GM21447 (cell line): ENCODE results near the gene TRAPPC12.

Experiments used
- ATAC-seq: cut with Tn5 transposase; IDR thresholded peaks from one replicate; pipeline ENCODE4 v1.9.1; 2021; ENCODE audit not compliant: unreplicated experiment

TRAPPC12 gene

GRCh38 chr2:3465844-3466481 is 86.5 kb downstream of the TRAPPC12 start:
- no peak for ATAC-seq

- no peak for ATAC-seq
Observed at GRCh38 chr2:3466482-3466863, 87.0 kb downstream of the TRAPPC12 start.

- no peak for ATAC-seq
Observed at GRCh38 chr2:3466966-3467365, 87.5 kb downstream of the TRAPPC12 start.

- ATAC-seq, result no peak
Observed at GRCh38 chr2:3467654-3468053, 88.2 kb downstream of the TRAPPC12 start.

GRCh38 chr2:3468296-3468988 is 88.9 kb downstream of the TRAPPC12 start:
- no peak for ATAC-seq

- ATAC-seq, result no peak
Observed at GRCh38 chr2:3469486-3469885, 90.0 kb downstream of the TRAPPC12 start.

DNA sequence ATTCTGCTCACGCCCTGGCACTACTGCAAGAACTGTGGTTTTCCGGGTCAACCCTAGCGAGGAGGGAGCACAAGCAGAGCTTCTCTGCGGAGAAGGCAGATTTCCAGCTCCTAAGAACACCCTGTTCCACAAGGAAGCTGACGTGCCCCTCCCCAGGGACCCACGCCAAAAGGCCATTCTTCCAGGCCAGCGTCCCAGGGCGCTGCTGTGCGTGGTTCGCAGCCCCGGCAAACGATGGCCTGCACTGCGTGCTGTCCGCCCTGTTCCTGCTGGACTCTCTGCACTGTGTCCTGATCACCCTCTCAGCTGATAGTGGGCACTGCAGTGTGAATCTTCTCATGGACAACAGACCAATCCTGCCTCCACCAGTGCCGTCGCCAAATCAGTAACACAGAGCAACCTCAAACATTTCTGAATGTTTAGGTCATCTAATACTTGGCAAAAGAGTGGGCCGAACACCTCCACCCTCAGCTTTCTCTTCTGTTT is 90.7 kb downstream of the TRAPPC12 start:
- no peak for ATAC-seq

DNA sequence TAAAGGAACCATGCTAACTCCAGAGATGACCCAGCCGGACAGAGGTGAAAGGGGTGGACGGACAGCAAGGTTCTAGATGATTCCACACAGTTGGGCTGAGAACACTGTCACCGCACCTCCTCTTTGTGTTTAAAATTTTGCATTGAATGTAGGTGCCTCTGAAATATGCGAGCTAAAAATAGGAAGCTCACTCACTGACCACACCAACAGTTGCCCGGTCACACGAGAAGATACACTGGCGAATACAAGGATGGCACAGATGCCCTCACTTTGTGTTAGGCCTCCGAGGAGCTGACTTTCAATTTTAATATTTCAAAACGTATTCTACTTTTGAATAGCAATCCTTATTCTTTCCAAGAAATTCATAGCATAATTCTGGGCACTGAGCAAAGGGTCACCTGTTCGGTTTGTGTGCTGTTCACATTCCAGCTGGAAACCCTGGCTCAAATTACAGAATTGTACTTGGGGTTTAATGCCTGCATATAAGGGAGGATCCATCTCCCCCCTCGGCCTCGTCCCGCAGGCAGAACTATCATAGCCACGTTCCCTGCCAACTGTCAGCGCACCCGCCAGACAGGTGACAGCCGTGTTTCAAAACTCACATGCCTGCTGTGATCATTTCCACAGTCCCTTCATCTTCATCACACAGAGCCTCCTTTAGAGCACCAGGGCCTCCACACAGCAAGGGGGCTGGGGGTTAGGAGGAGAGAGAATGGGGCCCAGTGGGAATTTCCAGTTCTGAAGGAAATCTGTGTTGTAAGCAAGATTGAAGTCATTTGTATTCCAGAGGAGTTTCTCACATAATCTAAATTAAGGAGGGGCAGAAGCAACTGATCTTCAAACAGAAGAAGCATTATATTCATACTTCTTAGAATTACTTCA is 91.6 kb downstream of the TRAPPC12 start:
- no peak for ATAC-seq

GRCh38 chr2:3472296-3472695 is 92.8 kb downstream of the TRAPPC12 start:
- ATAC-seq, result no peak

GRCh38 chr2:3472966-3473365 is 93.5 kb downstream of the TRAPPC12 start:
- no peak for ATAC-seq

DNA sequence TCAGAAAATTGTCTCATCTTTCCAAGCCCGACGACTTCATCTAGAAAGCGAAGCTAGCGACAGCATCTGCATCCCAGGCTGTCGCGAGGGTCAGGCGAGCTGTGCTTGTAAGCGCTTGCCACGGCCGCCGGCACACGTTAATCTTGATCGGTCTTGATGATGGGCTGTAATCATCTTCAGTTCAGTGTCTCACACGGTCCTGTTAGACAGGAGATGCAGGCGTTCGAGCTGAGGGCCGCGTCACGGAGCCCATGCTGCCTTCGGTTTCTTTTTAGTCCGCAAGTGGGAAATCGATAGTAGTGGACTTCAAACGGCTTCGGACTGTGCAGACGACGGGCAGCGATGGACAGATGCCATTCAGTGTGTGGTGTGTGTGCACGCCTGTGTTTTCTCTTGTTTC is 96.3 kb downstream of the TRAPPC12 start:
- no peak for ATAC-seq

DNA sequence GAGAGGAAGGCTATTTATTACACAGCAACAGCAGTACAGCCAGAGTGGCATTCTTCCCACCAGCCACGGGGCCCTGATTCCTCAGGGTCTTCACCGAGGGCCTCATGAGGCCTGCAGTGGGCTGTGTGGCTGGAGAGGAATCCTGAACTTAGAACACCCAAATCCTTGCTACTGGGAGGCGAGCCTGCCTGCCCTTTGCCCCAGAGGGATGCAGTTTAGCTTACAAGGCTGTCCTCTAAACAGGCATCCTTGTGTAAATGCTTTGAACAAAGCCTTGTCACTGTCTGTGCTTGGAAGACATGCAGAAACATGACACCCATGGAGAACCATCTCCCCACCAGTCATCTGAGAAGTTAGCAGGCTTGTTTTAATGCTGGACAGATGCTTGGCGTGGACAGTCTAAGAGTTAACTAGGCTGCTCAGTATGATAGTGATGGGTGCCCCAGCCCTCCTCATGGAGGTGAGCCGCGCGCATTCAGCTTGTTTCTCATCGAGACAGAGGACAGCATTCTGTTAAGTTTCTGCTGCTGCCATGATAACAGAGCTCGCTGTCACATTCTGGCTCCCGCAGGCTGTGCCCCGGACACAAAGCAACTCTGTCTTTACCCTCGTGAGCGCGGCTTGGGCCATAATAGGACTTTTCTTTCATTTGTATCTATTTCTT is 97.0 kb downstream of the TRAPPC12 start:
- no peak for ATAC-seq

- ATAC-seq, result no peak
Observed at GRCh38 chr2:3476985-3477327, 97.5 kb downstream of the TRAPPC12 start.

DNA sequence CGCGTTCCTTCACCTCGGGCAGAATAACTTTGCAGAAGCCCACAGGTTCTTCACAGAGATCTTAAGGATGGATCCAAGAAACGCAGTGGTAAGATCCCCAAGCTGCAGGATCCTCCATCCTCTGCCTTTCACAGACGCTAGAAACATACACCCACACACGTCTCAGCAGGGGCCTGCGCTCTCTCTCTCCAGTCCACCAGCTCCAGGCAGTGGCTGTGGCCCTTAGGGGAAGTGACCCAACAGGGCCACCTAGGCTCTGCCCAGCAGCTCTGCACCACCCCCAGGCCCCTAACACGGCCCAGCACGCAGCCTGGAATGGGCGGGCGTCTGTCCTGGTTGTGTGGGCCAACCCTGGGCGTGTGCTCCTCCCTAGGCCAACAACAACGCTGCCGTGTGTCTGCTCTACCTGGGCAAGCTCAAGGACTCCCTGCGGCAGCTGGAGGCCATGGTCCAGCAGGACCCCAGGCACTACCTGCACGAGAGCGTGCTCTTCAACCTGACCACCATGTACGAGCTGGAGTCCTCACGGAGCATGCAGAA is 99.4 kb downstream of the TRAPPC12 start:
- no peak for ATAC-seq

DNA sequence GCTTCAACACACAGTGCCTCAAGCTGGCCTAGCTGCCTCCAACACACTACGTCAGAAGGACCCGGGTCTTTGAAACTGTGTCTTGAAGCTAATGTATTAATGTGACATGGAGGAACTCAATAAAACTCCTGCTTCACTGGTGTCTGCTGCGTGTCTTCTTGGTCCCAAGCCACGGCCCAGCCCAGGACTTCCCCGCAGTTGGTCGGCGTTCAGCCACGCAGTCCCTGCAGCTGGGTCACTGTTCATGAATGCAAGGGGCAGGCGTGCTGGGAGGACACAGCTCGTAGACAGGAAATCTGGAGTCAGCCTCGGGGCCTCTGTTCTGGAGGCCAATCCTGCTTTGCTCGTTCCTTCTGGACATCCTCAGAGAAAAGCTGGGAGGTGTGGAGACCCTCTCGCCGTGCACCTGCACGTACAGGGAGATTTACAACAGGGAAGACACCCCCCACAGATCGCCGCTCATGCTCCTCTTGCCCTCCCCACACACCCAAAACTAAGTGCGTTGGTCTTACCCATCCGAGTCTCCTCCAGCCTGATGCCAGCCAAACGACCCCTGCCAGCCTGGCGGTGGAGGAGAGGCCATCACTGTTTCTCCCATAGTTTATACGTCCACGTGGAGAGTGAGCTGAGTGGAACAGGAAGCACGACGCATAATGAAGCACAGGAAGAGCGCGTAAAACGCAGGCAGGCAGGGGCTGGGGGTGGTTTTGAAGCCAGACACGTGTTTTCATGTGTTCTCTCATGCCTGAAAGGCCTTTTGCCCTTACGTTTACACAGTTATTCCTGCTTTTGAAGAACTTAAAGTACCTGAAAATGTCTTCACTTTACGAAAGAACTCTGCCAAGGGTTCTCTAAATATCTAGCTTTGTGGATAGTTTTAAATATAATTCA is 100.2 kb downstream of the TRAPPC12 start:
- no peak for ATAC-seq

- ATAC-seq, result no peak
Observed at GRCh38 chr2:3480352-3481010, 101.0 kb downstream of the TRAPPC12 start.

DNA sequence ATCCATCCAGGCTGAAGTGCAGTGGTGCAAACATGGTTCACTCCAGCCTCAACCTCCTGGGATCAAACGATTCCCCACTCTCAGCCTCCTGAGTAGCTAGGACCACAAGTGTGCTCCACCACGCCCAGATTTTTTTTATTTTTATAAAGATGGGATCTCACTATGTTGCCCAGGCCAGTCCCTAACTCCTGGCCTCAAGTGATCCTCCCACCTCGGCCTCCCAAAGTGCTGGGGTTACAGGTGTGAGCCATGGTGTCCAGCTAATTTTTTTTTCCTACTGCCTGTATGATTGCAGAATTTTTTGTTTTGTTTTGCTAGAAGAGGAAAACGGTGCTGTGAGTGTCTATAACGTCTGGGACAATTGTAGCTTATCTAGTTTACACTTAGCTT is 101.5 kb downstream of the TRAPPC12 start:
- no peak for ATAC-seq

- no peak for ATAC-seq
Observed at GRCh38 chr2:3481736-3482362, 102.4 kb downstream of the TRAPPC12 start.

DNA sequence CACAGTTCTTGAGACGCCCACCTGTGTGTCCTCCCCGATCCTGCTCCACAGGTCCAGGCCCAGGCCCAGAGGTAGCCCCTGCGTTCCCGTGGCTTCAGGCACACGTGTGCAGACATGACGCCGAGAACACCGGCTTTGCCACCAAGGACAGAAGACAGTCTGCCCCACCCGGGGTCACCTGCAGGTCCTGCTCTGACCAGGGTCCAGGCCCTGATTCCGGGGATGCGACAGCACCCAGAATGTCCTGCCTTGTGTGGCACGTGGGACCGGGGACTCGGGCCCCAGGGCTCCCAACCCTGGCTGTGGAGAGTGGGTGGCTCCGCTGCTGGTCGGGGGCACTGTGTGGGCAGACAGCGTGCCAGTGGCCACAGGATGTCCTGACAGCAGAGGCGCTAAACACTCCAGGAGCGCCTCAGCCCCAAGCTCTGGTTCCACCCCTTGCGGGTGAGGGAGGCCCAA is 102.9 kb downstream of the TRAPPC12 start:
- ATAC-seq, result no peak
